Brain microvascular endothelial cell (primary cell): ENCODE measurements around the gene STAT1.

Source experiments
- DNase-seq: peaks from one replicate; pipeline ENCODE4 v3.0.0-alpha.2; 2020
- H3K27ac ChIP-seq: fragments of 250-450 bp; sonication (Bioruptor Pico); 2 replicates; pipeline ENCODE4 v1.5.1; 2020; ENCODE audit warnings: mild to moderate bottlenecking, moderate library complexity
- H3K27me3 ChIP-seq: fragments of 250-450 bp; sonication (Bioruptor Pico); replicated peaks from 2 replicates; pipeline ENCODE4 v1.5.1; 2020; ENCODE audit warnings: mild to moderate bottlenecking
- H3K36me3 ChIP-seq: fragments of 250-450 bp; sonication (Bioruptor Pico); replicated peaks from 2 replicates; pipeline ENCODE4 v1.5.1; 2020; ENCODE audit warnings: mild to moderate bottlenecking
- H3K4me3 ChIP-seq: 2 replicates; pipeline ENCODE4 v1.5.1; 2011; ENCODE audit warnings: low read depth, mild to moderate bottlenecking, control low read depth, low read length, moderate library complexity
- CTCF ChIP-seq: IDR thresholded peaks from 2 replicates; pipeline ENCODE4 v1.5.1; 2011; ENCODE audit warnings: low read depth, mild to moderate bottlenecking, moderate library complexity, low read length, control low read depth, inconsistent platforms; ENCODE audit errors: missing control alignments
- in situ Hi-C: cut with HindIII; loops from 2 replicates; pipeline ENCODE4 v1.10.0; 2017; ENCODE audit warnings: low sequenced_read_pairs, low pct_ligation_motif_present

Gene STAT1

GRCh38 chr2:191003405-191004309, 10.3 kb downstream of the STAT1 start:
- Histone ChIP-seq H3K4me3 (no peak overlapping the region), H3K27ac (no peak overlapping the region), H3K36me3 (peaks cover 87% of the 10 kb centered on the region), H3K27me3 (no peaks in the 10 kb centered on the region)
- TF ChIP-seq CTCF, result no peak
- in situ Hi-C loops, result no loop called here
- no peak for DNase-seq

GRCh38 chr2:191001624-191002023, 12.3 kb downstream of the STAT1 start:
- in situ Hi-C loops, result no loop called here
- H3K36me3 ChIP-seq, result peaks cover 85% of the 10 kb centered on the region
- no peak for TF ChIP-seq CTCF
- H3K4me3 ChIP-seq, result no peak overlapping the region
- no peaks in the 10 kb centered on the region for H3K27me3 ChIP-seq
- DNase-seq, result no peak
- H3K27ac ChIP-seq, result no peak overlapping the region

- TF ChIP-seq CTCF, result no peak
- H3K4me3 ChIP-seq, result no peak overlapping the region
- no peaks in the 10 kb centered on the region for H3K27me3 ChIP-seq
- no peak for DNase-seq
- no peak overlapping the region for H3K27ac ChIP-seq
- in situ Hi-C loops, result no loop called here
- peaks cover 85% of the 10 kb centered on the region for H3K36me3 ChIP-seq
Measured at GRCh38 chr2:191001032-191001431, 12.9 kb downstream of the STAT1 start.

DNA sequence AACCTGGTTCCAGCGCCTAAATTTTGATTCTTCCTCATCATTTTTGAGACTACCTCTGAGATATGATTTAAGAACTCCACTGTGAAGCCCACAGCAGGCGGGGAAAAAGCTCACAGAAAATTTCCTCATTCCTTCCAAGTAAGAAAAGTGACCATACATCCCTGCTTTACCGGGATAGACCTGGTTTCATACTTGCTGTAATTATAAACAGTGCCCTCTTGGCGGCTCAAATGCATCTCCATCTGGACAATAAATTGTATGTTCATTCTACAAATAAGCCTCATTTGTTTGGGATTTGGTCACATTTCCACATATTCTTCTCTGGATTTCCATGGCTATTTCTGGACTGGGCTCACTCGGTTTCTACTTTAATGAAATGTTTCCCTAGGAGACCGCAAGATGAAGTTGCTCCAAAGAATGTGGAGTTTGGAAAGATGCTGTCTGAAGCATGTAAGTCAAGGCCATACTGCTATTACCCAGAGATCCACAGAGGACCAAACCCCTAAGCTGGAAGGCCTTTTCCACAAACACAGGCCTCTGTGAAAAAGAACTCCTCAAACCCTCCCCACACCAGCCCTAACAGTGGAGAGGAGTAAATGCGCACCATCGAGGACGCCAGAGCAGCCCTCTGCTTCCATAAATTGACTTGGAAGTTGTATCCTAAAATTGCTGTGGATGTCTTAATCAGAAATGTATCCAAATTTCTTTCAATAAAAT, 13.9 kb downstream of the STAT1 start:
- peaks cover 85% of the 10 kb centered on the region for H3K36me3 ChIP-seq
- no peak overlapping the region for H3K4me3 ChIP-seq
- in situ Hi-C loops, result no loop called here
- TF ChIP-seq CTCF, result no peak
- no peaks in the 10 kb centered on the region for H3K27me3 ChIP-seq
- no peak overlapping the region for H3K27ac ChIP-seq
- no peak for DNase-seq

DNA sequence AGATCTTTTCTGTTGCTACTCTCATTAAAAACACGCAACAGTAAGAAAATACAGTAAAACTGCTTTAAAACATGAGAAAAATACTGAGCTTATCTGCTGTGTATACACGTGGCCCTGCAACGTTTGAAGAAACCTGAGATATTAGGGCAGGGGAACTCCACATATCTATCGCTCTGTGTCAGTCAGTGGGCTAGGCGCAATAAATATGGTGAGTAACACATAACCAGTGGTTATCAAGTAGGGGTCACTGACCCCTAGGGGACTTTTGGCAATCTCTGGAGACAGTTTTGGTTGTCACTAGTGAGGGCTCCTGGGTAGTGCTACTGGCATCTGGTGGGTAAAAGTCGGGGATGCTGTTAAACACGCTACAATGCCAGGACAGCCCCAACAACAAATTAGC, 14.9 kb downstream of the STAT1 start:
- Histone ChIP-seq H3K27ac (no peak overlapping the region), H3K4me3 (no peak overlapping the region), H3K27me3 (no peaks in the 10 kb centered on the region), H3K36me3 (peaks cover 85% of the 10 kb centered on the region)
- DNase-seq, result no peak
- in situ Hi-C loops, result no loop called here
- no peak for TF ChIP-seq CTCF
